Mammary epithelial cell (primary cell): ENCODE data around the gene CST3.

Source experiments
- EZH2 ChIP-seq: IDR thresholded peaks from 2 replicates; pipeline ENCODE4 v1.6.1; 2012; ENCODE audit warnings: low read length, inconsistent platforms, borderline replicate concordance
- TF ChIP-seq, protein P1 (sequence below), 2 donors: IDR thresholded peaks in 1 of 2; conservative IDR thresholded peaks in 1 of 2; 2 replicates each; pipeline ENCODE4 v1.5.1; 2011 to 2012; ENCODE audit warnings: inconsistent platforms in 2 of 2, low read length in 2 of 2, mild to moderate bottlenecking in 2 of 2, control low read depth in 1 of 2, low read depth in 1 of 2; ENCODE audit not compliant: insufficient read depth in 1 of 2; ENCODE audit errors: extremely low read depth in 1 of 2

DNA sequence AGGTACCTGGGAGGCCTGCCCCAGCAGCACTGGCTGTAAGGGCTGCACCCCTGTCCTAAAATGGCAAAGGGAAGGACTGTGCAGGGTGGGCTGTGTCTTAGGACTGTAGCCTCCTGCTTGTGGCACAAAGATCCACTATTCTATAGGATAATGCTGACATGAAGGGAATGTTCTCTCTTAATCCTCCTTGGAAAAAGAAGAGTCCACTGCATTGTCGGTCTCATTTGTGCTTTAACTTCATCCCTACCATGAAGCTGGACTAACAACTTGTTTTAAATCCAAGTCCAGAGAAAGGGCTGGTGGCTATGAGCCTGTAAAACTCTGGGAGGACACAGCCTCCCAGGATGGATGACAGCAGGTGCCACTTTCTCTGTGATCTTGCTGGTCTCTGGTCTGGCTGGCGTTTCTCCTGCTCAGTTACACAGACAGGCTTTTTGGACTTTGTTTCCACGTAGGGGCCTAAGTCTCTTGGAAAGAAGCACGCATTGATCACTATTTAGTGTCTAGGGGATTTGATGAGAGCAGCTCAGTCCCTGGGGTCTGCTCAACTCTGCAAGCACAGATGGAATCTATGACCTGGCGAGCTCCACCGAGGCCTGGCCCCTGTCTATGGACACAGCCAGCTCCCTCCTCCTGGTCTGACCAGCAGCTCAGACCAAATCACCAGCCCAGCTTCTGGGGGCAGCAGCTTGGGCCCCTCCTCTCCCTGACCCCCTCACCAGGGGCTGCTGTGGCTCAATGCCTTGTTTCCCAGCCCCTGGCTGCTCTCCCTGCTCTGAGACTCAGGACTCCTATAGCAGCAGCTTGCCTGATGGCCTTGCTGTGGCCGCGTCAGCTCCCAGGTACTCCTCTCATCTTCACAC, 4.8 kb downstream of the CST3 start:
- TF ChIP-seq, protein P1, sequence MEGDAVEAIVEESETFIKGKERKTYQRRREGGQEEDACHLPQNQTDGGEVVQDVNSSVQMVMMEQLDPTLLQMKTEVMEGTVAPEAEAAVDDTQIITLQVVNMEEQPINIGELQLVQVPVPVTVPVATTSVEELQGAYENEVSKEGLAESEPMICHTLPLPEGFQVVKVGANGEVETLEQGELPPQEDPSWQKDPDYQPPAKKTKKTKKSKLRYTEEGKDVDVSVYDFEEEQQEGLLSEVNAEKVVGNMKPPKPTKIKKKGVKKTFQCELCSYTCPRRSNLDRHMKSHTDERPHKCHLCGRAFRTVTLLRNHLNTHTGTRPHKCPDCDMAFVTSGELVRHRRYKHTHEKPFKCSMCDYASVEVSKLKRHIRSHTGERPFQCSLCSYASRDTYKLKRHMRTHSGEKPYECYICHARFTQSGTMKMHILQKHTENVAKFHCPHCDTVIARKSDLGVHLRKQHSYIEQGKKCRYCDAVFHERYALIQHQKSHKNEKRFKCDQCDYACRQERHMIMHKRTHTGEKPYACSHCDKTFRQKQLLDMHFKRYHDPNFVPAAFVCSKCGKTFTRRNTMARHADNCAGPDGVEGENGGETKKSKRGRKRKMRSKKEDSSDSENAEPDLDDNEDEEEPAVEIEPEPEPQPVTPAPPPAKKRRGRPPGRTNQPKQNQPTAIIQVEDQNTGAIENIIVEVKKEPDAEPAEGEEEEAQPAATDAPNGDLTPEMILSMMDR (conservative IDR thresholded peaks at IDR 0.05 in 1 of 2, IDR thresholded peaks at IDR 0.05 in 1 of 2; ENCODE audit: extremely low read depth in 1 of 2, insufficient read depth in 1 of 2, low read depth in 1 of 2, low read length in 2 of 2): no peak
- TF ChIP-seq EZH2: no peak
